Measurements from ENCODE around the gene TMEM174. TPM values are rescaled to one million over a fixed set of nuclear protein-coding genes. Genes with fewer than 3 reads are reported as not detected.

Gene TMEM174, protein sequence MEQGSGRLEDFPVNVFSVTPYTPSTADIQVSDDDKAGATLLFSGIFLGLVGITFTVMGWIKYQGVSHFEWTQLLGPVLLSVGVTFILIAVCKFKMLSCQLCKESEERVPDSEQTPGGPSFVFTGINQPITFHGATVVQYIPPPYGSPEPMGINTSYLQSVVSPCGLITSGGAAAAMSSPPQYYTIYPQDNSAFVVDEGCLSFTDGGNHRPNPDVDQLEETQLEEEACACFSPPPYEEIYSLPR
- total RNA-seq (not detected), polyA plus RNA-seq (not detected), total RNA-seq (0 reads per million in 6 experiments)

DNA sequence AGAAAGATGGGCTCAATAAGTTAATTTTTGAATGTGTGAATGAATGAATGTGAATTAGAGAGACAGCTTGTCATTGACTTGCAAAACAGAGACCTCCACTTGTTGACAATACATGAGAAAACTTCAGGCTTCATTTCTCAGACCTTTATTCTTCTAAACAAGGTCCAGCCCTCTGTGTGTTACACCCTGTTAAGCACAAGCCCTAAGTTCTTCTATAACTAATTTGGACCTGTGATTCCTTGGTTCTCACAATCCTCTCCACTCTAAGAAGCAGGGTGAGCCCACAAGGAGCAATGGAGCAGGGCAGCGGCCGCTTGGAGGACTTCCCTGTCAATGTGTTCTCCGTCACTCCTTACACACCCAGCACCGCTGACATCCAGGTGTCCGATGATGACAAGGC is at the start of gene TMEM174:
Gene TMEM174, plus strand, starts transcription at position 243 of the 400 bp plus-strand sequence. Its CDS starts 51 bp downstream, at position 294.
- Mint-ChIP-seq H3K27ac (no peak within 1 kb of the TSS), H3K27me3 (peaks cover 56 to 96% (median 66%) of the 10 kb centered on the region in 5 donors), H3K36me3 (peaks cover 0 to 4% (median 0%) of the 10 kb centered on the region in 3 donors), H3K4me1 (peaks cover 0 to 2% (median 0%) of the 10 kb centered on the region in 4 donors), H3K4me3 (no peak within 1 kb of the TSS), H3K9me3 (peaks cover 0 to 10% (median 0%) of the 10 kb centered on the region in 9 donors)
- POLR2A ChIA-PET = no interaction called here
- DNase-seq (no peak), ATAC-seq (no peak)

DNA sequence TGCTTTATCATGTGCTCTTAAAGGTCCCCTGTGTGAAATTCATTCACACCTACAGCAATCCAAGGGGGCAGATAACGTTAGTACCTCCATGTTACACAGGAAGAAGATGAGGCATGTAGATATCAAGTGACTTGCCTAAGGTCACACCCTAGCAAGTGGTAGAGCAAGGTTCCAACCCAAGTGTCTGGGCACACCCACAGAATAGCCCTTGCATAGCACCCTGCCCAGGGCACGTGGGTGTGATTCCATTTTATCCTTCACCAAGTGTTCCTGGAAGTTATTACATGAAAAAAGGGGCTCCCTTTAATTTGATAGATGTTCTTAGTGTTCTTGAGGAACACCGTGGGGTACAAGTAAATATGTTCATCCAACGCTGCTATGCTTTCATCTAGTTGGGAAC is 47.7 kb upstream of the TMEM174 start:
- H3K27ac Mint-ChIP-seq = no peak overlapping the region
- H3K4me3 Mint-ChIP-seq = no peak overlapping the region
- peaks cover 37 to 82% (median 60%) of the 10 kb centered on the region in 5 donors for H3K27me3 Mint-ChIP-seq
- peaks cover 7 to 28% (median 24%) of the 10 kb centered on the region in 4 donors for H3K4me1 Mint-ChIP-seq
- no peaks in the 10 kb centered on the region for H3K9me3 Mint-ChIP-seq
- DNase-seq (no peak), ATAC-seq (no peak)
- no peaks in the 10 kb centered on the region for H3K36me3 Mint-ChIP-seq
- POLR2A ChIA-PET = no interaction called here

DNA sequence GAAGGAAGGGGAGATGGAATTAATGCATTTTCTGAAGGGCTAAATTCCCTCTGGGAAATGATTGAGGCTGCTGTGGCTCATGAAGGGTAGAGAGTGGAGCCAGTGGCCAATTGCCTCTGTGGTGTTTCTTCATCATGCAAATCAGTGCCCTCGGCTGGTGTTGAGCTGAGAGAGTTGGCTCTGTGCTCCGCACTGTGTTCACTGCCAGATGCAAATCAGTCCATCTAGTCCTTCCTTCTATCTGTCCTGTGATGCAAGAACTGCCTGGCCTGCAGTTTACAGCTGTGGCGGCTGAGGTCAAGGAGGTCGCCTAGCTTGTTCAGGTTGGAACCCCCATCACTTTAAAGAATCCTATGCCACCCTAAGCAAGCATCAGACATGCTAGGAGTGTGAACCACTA is 46.6 kb upstream of the TMEM174 start:
- no peaks in the 10 kb centered on the region for H3K9me3 Mint-ChIP-seq
- no peak for DNase-seq
- peaks cover 4 to 23% (median 18%) of the 10 kb centered on the region in 4 donors for H3K4me1 Mint-ChIP-seq
- POLR2A ChIA-PET = no interaction called here
- H3K27me3 Mint-ChIP-seq = peaks cover 34 to 81% (median 60%) of the 10 kb centered on the region in 5 donors
- no peak for ATAC-seq
- H3K36me3 Mint-ChIP-seq = no peaks in the 10 kb centered on the region
- H3K27ac Mint-ChIP-seq = peak overlapping the region in 1 of 10 donors; percentile 4
- no peak overlapping the region for H3K4me3 Mint-ChIP-seq

DNA sequence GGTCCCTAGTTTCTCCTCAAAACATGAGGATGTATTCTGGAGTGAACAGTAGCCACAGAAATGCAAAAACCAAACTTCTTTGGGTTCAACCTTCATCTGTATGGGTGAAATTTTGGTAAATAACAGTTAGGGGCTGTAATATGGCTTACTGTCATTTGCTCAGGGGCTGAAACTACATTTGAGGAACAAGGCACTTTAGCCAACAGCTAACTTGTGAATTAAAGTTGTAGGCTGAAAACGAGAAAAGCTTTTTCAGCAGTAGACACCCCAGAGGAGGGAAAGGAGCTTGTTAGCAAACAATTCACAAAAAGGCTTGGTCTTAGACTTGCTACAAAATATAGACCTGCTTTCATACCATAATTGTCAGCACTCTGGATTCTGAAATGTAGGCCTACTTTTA is 46.0 kb upstream of the TMEM174 start:
- Mint-ChIP-seq H3K36me3 (no peaks in the 10 kb centered on the region), H3K9me3 (no peaks in the 10 kb centered on the region), H3K4me1 (peaks cover 4 to 21% (median 18%) of the 10 kb centered on the region in 4 donors), H3K27ac (no peak overlapping the region), H3K4me3 (no peak overlapping the region), H3K27me3 (peaks cover 31 to 75% (median 54%) of the 10 kb centered on the region in 5 donors)
- DNase-seq (no peak), ATAC-seq (no peak)
- POLR2A ChIA-PET = no interaction called here

DNA sequence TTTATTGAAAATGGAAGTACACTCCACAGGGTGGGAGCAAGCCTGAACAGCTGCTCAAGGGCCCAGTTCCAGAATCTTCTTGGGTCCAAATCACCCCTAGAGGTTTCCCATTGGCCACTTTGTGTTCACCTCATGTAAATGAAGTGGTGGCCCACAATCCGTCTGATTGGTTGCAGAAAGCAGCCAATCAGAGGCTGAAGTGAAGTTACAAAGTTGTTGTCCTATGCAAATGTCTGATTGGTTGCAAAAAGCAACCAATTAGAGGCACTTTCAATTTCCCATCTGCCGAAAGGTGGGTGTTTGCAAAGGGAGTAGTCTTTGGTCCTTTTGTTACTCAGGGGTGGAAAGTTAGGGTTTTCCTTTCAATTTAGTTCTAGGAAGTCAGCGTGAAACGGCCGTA is 43.9 kb upstream of the TMEM174 start:
- no peaks in the 10 kb centered on the region for H3K36me3 Mint-ChIP-seq
- ATAC-seq = no peak
- no peak for DNase-seq
- H3K4me1 Mint-ChIP-seq = peaks cover 0 to 2% (median 2%) of the 10 kb centered on the region in 4 donors
- H3K4me3 Mint-ChIP-seq = no peak overlapping the region
- no peaks in the 10 kb centered on the region for H3K9me3 Mint-ChIP-seq
- H3K27ac Mint-ChIP-seq = no peak overlapping the region
- peaks cover 29 to 68% (median 52%) of the 10 kb centered on the region in 5 donors for H3K27me3 Mint-ChIP-seq
- POLR2A ChIA-PET = no interaction called here

DNA sequence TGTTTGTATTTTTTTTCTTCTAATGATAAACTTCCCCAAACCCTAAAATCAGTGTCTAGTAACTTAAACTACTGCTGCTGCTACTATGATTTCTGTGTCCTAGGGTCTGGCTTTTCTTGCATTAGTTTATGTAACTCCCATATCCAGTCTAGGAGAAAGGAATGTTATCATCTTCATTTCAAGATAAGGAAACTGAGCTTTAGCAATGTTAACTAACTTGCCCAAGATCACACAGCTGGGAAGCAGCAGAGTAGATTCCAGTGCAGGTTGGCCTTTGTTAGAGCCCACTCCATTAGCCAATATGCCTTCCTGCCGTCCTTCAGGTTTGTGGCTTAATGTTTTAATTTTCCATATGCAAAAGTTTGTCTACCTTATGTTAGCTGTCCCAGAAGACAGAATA is 42.2 kb upstream of the TMEM174 start:
- Mint-ChIP-seq H3K9me3 (no peaks in the 10 kb centered on the region), H3K36me3 (no peaks in the 10 kb centered on the region), H3K27ac (peak overlapping the region in 1 of 10 donors; percentile 49), H3K4me1 (peaks cover 0 to 6% (median 1%) of the 10 kb centered on the region in 4 donors), H3K27me3 (peaks cover 38 to 68% (median 52%) of the 10 kb centered on the region in 5 donors), H3K4me3 (no peak overlapping the region)
- POLR2A ChIA-PET = no interaction called here
- ATAC-seq (no peak), DNase-seq (no peak)

DNA sequence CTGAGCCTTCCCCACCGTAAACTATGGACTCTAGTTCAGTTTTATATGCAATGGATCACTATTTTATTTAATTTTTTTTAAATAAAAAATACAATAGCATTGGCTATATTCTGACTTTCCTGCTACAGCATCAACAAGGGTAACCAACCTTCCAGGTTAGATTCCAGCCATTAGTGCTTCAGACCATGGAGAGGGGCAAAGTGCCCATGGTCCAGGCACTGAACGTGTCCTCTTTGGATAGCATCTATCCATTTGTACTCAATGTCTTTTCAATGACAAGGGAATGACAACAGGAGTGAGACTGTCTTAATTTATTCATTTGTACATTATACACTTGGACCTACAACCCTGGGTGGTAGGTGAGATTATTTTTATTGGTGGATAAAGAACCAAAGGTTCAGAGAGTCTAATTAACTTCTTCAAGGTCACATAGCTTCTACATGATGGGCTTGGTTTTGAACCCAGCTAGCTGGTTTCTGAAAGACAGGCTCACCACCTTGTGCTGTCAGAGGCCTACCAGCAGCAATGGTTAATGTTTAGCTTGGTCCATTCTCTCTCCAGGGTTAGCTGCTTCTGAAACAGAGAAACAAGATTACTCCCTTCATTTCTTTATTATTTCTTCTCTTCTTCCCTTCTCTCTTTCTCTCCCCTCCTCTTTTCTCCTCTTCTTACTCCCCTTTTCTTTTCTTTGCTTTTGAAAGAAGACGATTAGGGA is 41.1 kb upstream of the TMEM174 start:
- POLR2A ChIA-PET = no interaction called here
- H3K4me1 Mint-ChIP-seq = peaks cover 0 to 6% (median 1%) of the 10 kb centered on the region in 4 donors
- H3K4me3 Mint-ChIP-seq = no peak overlapping the region
- no peak for DNase-seq
- no peak for ATAC-seq
- no peaks in the 10 kb centered on the region for H3K9me3 Mint-ChIP-seq
- no peaks in the 10 kb centered on the region for H3K36me3 Mint-ChIP-seq
- H3K27me3 Mint-ChIP-seq = peaks cover 29 to 70% (median 45%) of the 10 kb centered on the region in 5 donors
- H3K27ac Mint-ChIP-seq = peak overlapping the region in 1 of 10 donors; percentile 16

DNA sequence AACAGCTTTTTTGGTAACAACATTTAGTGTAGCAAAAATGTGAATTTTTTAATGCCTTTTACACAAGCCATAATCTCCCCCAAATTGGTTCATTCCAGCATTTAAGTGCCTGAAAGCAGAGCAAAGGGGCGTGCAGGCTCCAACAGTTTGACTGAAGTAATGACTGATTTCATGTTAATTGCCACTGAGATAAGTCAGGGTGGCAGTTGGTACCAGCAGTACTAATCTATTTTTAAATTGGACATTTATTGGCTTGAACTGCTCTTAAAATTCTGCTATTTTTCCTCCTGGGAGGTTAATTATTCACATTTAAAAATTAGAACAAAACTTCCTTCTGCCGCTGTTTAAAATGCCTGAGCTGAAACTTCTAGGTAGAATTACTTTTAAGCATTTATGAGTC is 40.2 kb upstream of the TMEM174 start:
- Mint-ChIP-seq H3K9me3 (no peaks in the 10 kb centered on the region), H3K27ac (no peak overlapping the region), H3K27me3 (peaks cover 33 to 76% (median 50%) of the 10 kb centered on the region in 5 donors), H3K4me3 (no peak overlapping the region), H3K36me3 (no peaks in the 10 kb centered on the region), H3K4me1 (peaks cover 0 to 6% (median 1%) of the 10 kb centered on the region in 4 donors)
- DNase-seq (no peak), ATAC-seq (no peak)
- POLR2A ChIA-PET = no interaction called here

DNA sequence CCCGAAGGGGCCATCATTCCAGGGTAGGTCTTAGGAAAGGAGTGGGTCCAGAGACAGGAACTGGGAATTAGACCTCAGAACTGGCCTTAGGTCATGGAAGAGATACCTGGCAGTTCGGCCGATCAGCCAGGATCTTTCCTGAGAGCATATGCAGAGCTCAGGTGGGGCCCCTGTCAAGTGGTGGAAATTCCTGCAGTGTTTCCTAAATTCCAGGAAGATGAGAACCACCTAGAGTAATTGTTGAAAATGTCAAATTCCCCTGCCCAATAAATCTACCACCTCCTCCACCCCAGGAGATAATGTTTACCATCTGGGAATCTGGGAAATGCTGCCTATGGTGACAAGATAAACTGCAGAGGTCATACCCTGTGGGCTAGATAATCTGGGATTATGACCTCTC is 38.0 kb upstream of the TMEM174 start:
- Mint-ChIP-seq H3K4me1 (peaks cover 0 to 6% (median 2%) of the 10 kb centered on the region in 4 donors), H3K9me3 (no peaks in the 10 kb centered on the region), H3K4me3 (no peak overlapping the region), H3K36me3 (no peaks in the 10 kb centered on the region), H3K27ac (peak overlapping the region in 1 of 10 donors; percentile 60), H3K27me3 (peaks cover 32 to 62% (median 47%) of the 10 kb centered on the region in 5 donors)
- POLR2A ChIA-PET = no interaction called here
- DNase-seq (no peak), ATAC-seq (no peak)

DNA sequence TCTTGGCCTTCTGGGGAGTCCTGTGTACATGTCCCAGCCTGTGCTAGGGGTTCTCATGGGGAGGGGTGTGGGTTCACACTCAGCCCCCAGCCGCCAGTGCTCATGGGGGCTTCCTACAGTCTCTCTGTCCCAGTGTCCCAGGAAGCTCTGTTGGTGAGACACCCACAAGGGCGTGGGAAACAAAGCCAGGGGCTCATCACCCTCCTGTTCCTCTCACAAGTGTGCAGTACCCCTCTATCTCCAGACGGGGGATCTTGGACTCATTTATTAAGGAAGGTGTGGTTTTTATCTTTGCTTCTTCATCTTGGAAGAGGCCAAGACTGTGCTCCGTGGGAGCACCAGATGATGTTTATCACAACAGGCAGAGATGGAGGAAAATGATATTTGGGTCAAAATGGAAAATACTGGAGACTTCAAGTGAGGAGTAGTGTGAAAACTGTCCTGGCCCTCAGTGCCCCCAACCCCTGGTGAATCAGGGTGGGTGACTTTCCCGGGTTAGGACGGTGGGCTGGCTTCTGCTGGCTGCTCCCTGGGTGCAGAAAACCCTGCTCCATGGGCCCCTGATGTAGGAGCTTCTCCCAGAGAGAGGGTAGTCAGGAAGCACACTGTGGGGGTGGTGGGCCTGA is 37.5 kb upstream of the TMEM174 start:
- Mint-ChIP-seq H3K27me3 (peaks cover 30 to 57% (median 45%) of the 10 kb centered on the region in 5 donors), H3K4me1 (peaks cover 0 to 6% (median 2%) of the 10 kb centered on the region in 4 donors), H3K4me3 (no peak overlapping the region), H3K36me3 (no peaks in the 10 kb centered on the region), H3K27ac (peak overlapping the region in 1 of 10 donors; percentile 60), H3K9me3 (no peaks in the 10 kb centered on the region)
- ATAC-seq (no peak), DNase-seq (peak in 2 of 10 donors; percentile 11 to 15)
- POLR2A ChIA-PET = no interaction called here

DNA sequence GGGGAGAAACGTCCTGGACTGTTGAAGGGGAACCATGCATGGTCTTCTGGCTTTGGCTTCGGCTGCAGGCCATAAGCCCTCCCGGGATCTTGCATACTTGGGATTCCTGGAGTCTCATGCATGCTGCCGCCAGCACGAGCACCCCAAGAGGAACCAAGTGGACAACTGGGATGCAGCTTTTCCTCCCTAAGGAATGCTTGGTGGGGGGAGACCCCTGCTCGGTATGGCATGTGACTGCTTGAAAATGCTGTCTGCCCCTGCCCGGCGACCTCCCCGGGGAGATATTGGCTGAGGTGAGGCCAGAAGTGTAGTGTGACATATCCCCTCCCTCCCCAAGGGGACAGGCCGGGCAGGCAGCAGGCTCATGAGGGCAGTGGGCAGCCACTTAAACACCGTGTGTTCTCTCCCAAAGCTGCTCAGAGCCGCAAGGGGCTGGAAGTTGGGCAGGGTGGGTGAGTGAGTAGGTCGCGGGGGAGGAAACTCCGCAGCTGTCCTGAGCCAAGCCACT is 36.9 kb upstream of the TMEM174 start:
- Mint-ChIP-seq H3K36me3 (no peaks in the 10 kb centered on the region), H3K9me3 (no peaks in the 10 kb centered on the region), H3K4me3 (no peak overlapping the region), H3K27me3 (peaks cover 28 to 56% (median 45%) of the 10 kb centered on the region in 5 donors), H3K4me1 (peaks cover 0 to 6% (median 2%) of the 10 kb centered on the region in 4 donors), H3K27ac (no peak overlapping the region)
- POLR2A ChIA-PET = no interaction called here
- DNase-seq = no peak
- ATAC-seq = no peak

DNA sequence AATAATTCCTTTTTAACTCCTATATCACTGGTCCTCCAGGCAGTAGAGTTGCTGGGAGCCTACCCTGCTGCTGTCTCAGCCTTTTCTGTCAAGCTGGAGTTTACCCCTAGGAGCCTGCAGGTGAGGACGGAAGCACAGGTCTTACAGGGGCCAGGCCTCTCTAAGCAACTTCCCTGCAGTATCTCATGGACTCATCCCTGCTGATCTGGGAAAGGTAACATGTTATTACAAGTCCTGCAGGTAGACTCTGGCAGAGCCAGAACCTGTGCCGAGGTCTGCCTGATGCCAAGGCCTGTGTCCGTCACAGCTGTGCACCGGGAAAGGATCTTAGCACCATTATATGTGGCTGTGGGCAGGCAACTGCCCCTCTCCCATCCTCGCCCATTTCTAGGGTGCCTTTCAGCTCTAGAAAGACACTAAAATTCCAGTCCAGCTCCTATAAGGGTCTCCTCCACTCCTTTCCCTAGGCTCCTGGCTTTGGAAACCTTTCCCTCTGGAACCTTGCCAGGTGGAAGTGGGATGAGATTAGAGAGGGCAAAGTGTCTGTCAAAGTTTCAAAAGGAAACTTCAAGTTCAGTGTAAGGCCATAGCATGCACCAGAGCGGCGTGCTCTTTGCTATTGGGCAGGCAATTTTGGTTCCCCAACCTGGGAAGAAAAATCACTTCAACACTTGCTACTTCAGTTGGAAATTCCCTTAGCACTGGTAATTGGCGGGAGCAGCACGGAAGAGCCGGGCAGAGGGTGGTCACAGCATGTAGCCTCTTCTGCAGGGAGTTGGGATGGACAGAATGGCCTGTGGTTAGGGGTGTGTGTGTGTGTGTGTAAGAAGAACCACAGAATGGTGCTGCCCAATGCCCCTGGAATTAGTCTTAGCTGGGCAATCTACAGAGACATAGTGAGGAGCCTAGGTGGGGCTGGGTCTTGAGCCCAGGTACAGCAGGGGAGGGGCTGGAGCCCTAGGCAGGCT is 35.1 kb upstream of the TMEM174 start:
- no peaks in the 10 kb centered on the region for H3K9me3 Mint-ChIP-seq
- no peak overlapping the region for H3K27ac Mint-ChIP-seq
- POLR2A ChIA-PET = no interaction called here
- H3K36me3 Mint-ChIP-seq = no peaks in the 10 kb centered on the region
- peaks cover 0 to 6% (median 2%) of the 10 kb centered on the region in 4 donors for H3K4me1 Mint-ChIP-seq
- no peak for ATAC-seq
- DNase-seq = no peak
- H3K4me3 Mint-ChIP-seq = no peak overlapping the region
- peaks cover 32 to 71% (median 46%) of the 10 kb centered on the region in 5 donors for H3K27me3 Mint-ChIP-seq

Measured in naive thymus-derived CD8-positive, alpha-beta T cell (primary cell).